K562 (cell line): ENCODE data around the gene MRPL28. TPM values are rescaled to one million over a fixed set of nuclear protein-coding genes. Genes with fewer than 3 reads are reported as not detected.
A peak's percentile ranks its signal among the peaks of the same experiment; 100 is the strongest.

ENCODE experiments used
- COPS2 ChIP-seq: fragments of 450-650 bp; conservative IDR thresholded peaks from 2 replicates; pipeline ENCODE4 v1.6.1; 2016; ENCODE audit warnings: mild to moderate bottlenecking, moderate library complexity
- CXXC5 ChIP-seq: fragments of 250-450 bp; sonication (Bioruptor Pico); IDR thresholded peaks from 2 replicates; pipeline ENCODE4 v1.8.0; 2022; ENCODE audit warnings: inconsistent platforms, mild to moderate bottlenecking, moderate library complexity
- JUND ChIP-seq, 2 experiments: IDR thresholded peaks; 2 replicates in 1 of 2; 3 replicates in 1 of 2; pipeline ENCODE4 v1.6.1; 2011; ENCODE audit warnings: borderline replicate concordance in 2 of 2, low read depth in 2 of 2, low read length in 2 of 2, improper control_type of control experiment in 1 of 2, missing biosample characterization in 1 of 2, missing genetic modification characterization in 1 of 2, missing genetic modification reagents in 1 of 2
- NCOA1 ChIP-seq: fragments of 450-650 bp; IDR thresholded peaks from 2 replicates; pipeline ENCODE4 v1.6.1; 2016; ENCODE audit warnings: low read depth
- NR1H2 ChIP-seq: sonication (generic); formaldehyde crosslinking; IDR thresholded peaks from 2 replicates; pipeline ENCODE4 v1.4.0; 2020; ENCODE audit warnings: mild to moderate bottlenecking, missing genetic modification reagents
- POLR2G ChIP-seq: fragments of 200-400 bp; formaldehyde crosslinking; IDR thresholded peaks from 2 replicates; pipeline ENCODE4 v1.6.1; 2017; ENCODE audit warnings: low read depth, mild to moderate bottlenecking, antibody characterized with exemption, low read length, moderate library complexity
- PYGO2 ChIP-seq: fragments of 450-650 bp; IDR thresholded peaks from 2 replicates; pipeline ENCODE4 v1.6.1; 2016; ENCODE audit warnings: mild to moderate bottlenecking, missing genetic modification characterization, moderate library complexity, missing compliant biosample characterization
- SOX6 ChIP-seq: fragments of 450-650 bp; IDR thresholded peaks from 2 replicates; pipeline ENCODE4 v1.6.1; 2014; ENCODE audit warnings: mild to moderate bottlenecking
- ZKSCAN8 ChIP-seq: fragments of 200-800 bp; sonication (Bioruptor generic); IDR thresholded peaks from 2 replicates; pipeline ENCODE4 v1.6.1; 2016; ENCODE audit warnings: missing genetic modification characterization, missing compliant biosample characterization
- polyA plus RNA-seq, 8 experiments: library from polyadenylated mRNA; depleted of rRNA in 4 of 8; stranded (reverse) in 5 of 8; unstranded in 3 of 8; fragments of >200 nt; fragmentation: Nextera tagmentation in 2 of 8; fragmentation: Illumina TruSeq in 1 of 8; extraction: Ambion mirVana in 2 of 8; extraction: Trizol in 1 of 8; gene quantifications; 2 replicates each; pipeline versions ENCODE4 v1.2.1 to v1.2.3, GENCODE V29; 2011 to 2014; ENCODE audit warnings: inconsistent platforms in 1 of 8, missing spikeins in 1 of 8
- total RNA-seq, 7 experiments: library from RNA; depleted of rRNA in 6 of 7; stranded (reverse); fragments of >200 nt in 6 of 7; fragmentation: Illumina TruSeq in 2 of 7; extraction: Trizol in 2 of 7; gene quantifications; 2 replicates each; pipeline versions ENCODE4 v1.2.1 to v1.2.3, GENCODE V29; 2011 to 2021; ENCODE audit warnings: low replicate concordance in 1 of 7
- TF ChIP-seq, protein P1 (sequence below): sonication (generic); formaldehyde crosslinking; IDR thresholded peaks from 2 replicates; pipeline ENCODE4 v1.8.0; 2022; ENCODE audit warnings: missing genetic modification reagents, mild to moderate bottlenecking, moderate library complexity, borderline replicate concordance
- TF ChIP-seq, protein P2 (sequence below), 2 experiments: fragments of 450-650 bp; formaldehyde crosslinking in 1 of 2; IDR thresholded peaks; 2 replicates each; pipeline versions ENCODE4 v1.4.0 to v1.6.1; 2014 to 2020; ENCODE audit warnings: mild to moderate bottlenecking in 2 of 2, borderline replicate concordance in 1 of 2, low read depth in 1 of 2
- TF ChIP-seq, protein P3 (sequence below): fragments of 450-650 bp; IDR thresholded peaks from 2 replicates; pipeline ENCODE4 v1.7.0; 2016; ENCODE audit warnings: borderline replicate concordance
- TF ChIP-seq, protein P4 (sequence below): fragments of 450-650 bp; IDR thresholded peaks from 2 replicates; pipeline ENCODE4 v1.6.1; 2016; ENCODE audit warnings: antibody characterized with exemption

The MRPL28 gene
- total and polyA plus RNA-seq, 9 of the 15 experiments (the other 6 are each of a cell fraction or from before 2014, with no cell fraction given), result 2.5 to 323 (median 175) TPM

DNA sequence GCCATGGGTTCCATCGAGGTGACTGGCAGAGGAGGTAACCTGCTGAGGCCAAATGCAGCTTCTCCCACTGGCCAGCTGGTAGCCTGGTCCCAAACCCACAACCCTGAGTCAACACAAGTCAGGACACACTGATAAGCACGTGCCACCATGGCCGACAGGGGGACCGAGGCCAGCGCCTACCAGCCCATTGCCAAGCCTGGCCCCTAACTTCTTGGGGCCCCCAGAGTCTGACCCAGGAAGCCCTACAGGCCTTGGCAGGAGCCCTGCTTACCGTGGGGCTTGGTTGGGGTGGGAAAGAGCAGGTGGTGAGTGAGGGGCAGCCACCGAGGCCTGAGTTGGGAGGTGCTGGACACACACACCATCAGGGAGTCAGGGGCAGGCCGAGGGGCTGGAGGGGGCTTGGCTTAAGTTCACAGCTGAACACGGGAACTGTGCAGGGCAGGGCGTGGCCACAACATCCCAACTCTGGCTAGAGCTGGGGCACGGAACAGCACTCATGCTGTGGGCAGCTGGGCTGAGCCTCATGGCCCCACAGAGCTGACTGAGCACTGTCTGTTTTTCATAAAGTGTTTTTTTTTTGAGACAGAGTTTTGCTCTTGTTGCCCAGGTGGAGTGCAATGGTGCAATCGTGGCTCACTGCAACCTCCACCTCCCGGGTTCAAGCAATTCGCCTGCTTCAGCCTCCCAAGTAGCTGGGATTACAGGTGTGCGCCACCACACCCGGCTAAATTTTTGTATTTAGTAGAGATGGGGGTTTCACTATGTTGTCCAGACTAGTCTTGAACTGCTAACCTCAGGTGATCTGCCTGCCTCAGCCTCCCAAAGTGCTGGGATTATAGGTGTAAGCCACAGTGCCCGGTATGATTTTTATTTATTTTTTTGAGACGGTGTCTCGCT is 5.5 kb downstream of the MRPL28 start (continued):
- TF ChIP-seq NR1H2 (no peak), POLR2G (peak; percentile 77), COPS2 (no peak), PYGO2 (tag) (no peak), NCOA1 (no peak), SOX6 (no peak), JUND (IDR thresholded peaks at IDR 0.05; ENCODE audit: borderline replicate concordance, low read depth, low read length) (no peak), JUND (tag; IDR thresholded peaks at IDR 0.05; ENCODE audit: borderline replicate concordance, low read depth, low read length) (no peak), CXXC5 (CRISPR knock-in tag) (no peak), ZKSCAN8 (no peak)
- TF ChIP-seq, protein P1, sequence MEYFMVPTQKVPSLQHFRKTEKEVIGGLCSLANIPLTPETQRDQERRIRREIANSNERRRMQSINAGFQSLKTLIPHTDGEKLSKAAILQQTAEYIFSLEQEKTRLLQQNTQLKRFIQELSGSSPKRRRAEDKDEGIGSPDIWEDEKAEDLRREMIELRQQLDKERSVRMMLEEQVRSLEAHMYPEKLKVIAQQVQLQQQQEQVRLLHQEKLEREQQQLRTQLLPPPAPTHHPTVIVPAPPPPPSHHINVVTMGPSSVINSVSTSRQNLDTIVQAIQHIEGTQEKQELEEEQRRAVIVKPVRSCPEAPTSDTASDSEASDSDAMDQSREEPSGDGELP (CRISPR knock-in tag), result peak; percentile 81; the same call in 1 of the 2 replicates
- TF ChIP-seq, protein P2, sequence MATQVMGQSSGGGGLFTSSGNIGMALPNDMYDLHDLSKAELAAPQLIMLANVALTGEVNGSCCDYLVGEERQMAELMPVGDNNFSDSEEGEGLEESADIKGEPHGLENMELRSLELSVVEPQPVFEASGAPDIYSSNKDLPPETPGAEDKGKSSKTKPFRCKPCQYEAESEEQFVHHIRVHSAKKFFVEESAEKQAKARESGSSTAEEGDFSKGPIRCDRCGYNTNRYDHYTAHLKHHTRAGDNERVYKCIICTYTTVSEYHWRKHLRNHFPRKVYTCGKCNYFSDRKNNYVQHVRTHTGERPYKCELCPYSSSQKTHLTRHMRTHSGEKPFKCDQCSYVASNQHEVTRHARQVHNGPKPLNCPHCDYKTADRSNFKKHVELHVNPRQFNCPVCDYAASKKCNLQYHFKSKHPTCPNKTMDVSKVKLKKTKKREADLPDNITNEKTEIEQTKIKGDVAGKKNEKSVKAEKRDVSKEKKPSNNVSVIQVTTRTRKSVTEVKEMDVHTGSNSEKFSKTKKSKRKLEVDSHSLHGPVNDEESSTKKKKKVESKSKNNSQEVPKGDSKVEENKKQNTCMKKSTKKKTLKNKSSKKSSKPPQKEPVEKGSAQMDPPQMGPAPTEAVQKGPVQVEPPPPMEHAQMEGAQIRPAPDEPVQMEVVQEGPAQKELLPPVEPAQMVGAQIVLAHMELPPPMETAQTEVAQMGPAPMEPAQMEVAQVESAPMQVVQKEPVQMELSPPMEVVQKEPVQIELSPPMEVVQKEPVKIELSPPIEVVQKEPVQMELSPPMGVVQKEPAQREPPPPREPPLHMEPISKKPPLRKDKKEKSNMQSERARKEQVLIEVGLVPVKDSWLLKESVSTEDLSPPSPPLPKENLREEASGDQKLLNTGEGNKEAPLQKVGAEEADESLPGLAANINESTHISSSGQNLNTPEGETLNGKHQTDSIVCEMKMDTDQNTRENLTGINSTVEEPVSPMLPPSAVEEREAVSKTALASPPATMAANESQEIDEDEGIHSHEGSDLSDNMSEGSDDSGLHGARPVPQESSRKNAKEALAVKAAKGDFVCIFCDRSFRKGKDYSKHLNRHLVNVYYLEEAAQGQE (IDR thresholded peaks at IDR 0.05; ENCODE audit: borderline replicate concordance), result no peak
- TF ChIP-seq, protein P2 (CRISPR knock-in tag; IDR thresholded peaks at IDR 0.05; ENCODE audit: low read depth), result no peak
- TF ChIP-seq, protein P3, sequence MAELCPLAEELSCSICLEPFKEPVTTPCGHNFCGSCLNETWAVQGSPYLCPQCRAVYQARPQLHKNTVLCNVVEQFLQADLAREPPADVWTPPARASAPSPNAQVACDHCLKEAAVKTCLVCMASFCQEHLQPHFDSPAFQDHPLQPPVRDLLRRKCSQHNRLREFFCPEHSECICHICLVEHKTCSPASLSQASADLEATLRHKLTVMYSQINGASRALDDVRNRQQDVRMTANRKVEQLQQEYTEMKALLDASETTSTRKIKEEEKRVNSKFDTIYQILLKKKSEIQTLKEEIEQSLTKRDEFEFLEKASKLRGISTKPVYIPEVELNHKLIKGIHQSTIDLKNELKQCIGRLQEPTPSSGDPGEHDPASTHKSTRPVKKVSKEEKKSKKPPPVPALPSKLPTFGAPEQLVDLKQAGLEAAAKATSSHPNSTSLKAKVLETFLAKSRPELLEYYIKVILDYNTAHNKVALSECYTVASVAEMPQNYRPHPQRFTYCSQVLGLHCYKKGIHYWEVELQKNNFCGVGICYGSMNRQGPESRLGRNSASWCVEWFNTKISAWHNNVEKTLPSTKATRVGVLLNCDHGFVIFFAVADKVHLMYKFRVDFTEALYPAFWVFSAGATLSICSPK, result no peak
- TF ChIP-seq, protein P4, sequence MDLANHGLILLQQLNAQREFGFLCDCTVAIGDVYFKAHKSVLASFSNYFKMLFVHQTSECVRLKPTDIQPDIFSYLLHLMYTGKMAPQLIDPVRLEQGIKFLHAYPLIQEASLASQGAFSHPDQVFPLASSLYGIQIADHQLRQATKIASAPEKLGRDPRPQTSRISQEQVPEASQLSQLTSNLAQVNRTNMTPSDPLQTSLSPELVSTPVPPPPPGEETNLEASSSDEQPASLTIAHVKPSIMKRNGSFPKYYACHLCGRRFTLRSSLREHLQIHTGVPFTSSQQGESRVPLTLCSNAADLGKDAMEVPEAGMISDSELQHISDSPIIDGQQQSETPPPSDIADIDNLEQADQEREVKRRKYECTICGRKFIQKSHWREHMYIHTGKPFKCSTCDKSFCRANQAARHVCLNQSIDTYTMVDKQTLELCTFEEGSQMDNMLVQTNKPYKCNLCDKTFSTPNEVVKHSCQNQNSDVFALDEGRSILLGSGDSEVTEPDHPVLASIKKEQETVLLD, result no peak
